Measurements from ENCODE around the gene TMEM60. TPM values are rescaled to one million over a fixed set of nuclear protein-coding genes. Genes with fewer than 3 reads are reported as not detected.

The TMEM60 gene
- polyA plus RNA-seq, 4 donors = 22.8 to 34.2 (median 27.9) TPM

Other genes starting within 250 kb of the TMEM60 start
- gene RSBN1L, start 102.0 kb downstream of the TMEM60 start, polyA plus RNA-seq (ENCODE audit: insufficient read length in 4 of 4) = 10 to 100 TPM; 30.2 to 34.7 (median 33.4) TPM
- 10 to 100 TPM; 24.9 to 34.8 (median 28.6) TPM for gene PHTF2, start 339 bp upstream of the TMEM60 start, polyA plus RNA-seq (ENCODE audit: insufficient read length in 4 of 4)